Measurements from ENCODE around the gene SENP5.
"Not testable (repeated sequence)": the region's sequence is repeated elsewhere in the genome, so short reads cannot be mapped to it uniquely, and the experiment has no call there.

Gene SENP5

GRCh38 chr3:196941729-196942225, 74.1 kb downstream of the SENP5 start:
- peak overlapping the region; percentile 96 for H3K4me3 ChIP-seq (ENCODE audit: low read depth, low read length)

- H3K4me3 ChIP-seq (ENCODE audit: low read depth, low read length) = peak within 1 kb of the TSS; percentile 96
Observed at GRCh38 chr3:196942226-196942914, 74.7 kb downstream of the SENP5 start, which contains the start of gene NCBP2. NCBP2 (minus strand) TSS chr3:196942528; CDS start chr3:196942503, 25 bp downstream.

GRCh38 chr3:196942915-196943277, 75.2 kb downstream of the SENP5 start:
- H3K4me3 ChIP-seq (ENCODE audit: low read depth, low read length) = peak overlapping the region; percentile 96

GRCh38 chr3:196944037-196944790, 76.5 kb downstream of the SENP5 start:
- not testable (repeated sequence) for H3K4me3 ChIP-seq (ENCODE audit: low read depth, low read length)

GRCh38 chr3:196947136-196947859, 79.6 kb downstream of the SENP5 start:
- no peak overlapping the region for H3K4me3 ChIP-seq (ENCODE audit: low read depth, low read length)

- H3K4me3 ChIP-seq (ENCODE audit: low read depth, low read length) = no peak overlapping the region
Observed at GRCh38 chr3:196947860-196948441, 80.2 kb downstream of the SENP5 start.

- H3K4me3 ChIP-seq (ENCODE audit: low read depth, low read length) = no peak overlapping the region
Observed at GRCh38 chr3:196948442-196949284, 80.9 kb downstream of the SENP5 start.

- H3K4me3 ChIP-seq (ENCODE audit: low read depth, low read length) = no peak overlapping the region
Observed at GRCh38 chr3:196949285-196949619, 81.5 kb downstream of the SENP5 start.

- no peak overlapping the region for H3K4me3 ChIP-seq (ENCODE audit: low read depth, low read length)
Observed at GRCh38 chr3:196949750-196950149, 82.0 kb downstream of the SENP5 start.

- no peak overlapping the region for H3K4me3 ChIP-seq (ENCODE audit: low read depth, low read length)
Observed at GRCh38 chr3:196951371-196951770, 83.7 kb downstream of the SENP5 start.

GRCh38 chr3:196954832-196955231, 87.1 kb downstream of the SENP5 start:
- H3K4me3 ChIP-seq (ENCODE audit: low read depth, low read length) = no peak overlapping the region

GRCh38 chr3:196962108-196962929, 94.6 kb downstream of the SENP5 start:
- no peak overlapping the region for H3K4me3 ChIP-seq (ENCODE audit: low read depth, low read length)

GRCh38 chr3:196962930-196963630, 95.4 kb downstream of the SENP5 start:
- H3K4me3 ChIP-seq (ENCODE audit: low read depth, low read length) = no peak overlapping the region

GRCh38 chr3:196963631-196963953, 95.9 kb downstream of the SENP5 start:
- H3K4me3 ChIP-seq (ENCODE audit: low read depth, low read length) = no peak overlapping the region

GRCh38 chr3:196965112-196965803, 97.5 kb downstream of the SENP5 start:
- no peak overlapping the region for H3K4me3 ChIP-seq (ENCODE audit: low read depth, low read length)

GRCh38 chr3:196965804-196966173, 98.1 kb downstream of the SENP5 start:
- H3K4me3 ChIP-seq (ENCODE audit: low read depth, low read length) = no peak overlapping the region

GRCh38 chr3:196966526-196967401, 99.0 kb downstream of the SENP5 start:
- H3K4me3 ChIP-seq (ENCODE audit: low read depth, low read length) = no peak overlapping the region
